DND-41 (cell line): ENCODE data around the gene RBKS.

Experiments
- ATAC-seq: fragments of 200-7000 bp; cut with Tn5 transposase; 3 replicates; pipeline ENCODE4 v1.9.1; 2021; ENCODE audit warnings: low read depth; ENCODE audit not compliant: insufficient read depth
- DNase-seq: peaks from one replicate; pipeline ENCODE4 v3.0.0-alpha.2; 2020
- H2AFZ ChIP-seq: 2 replicates; pipeline ENCODE4 v1.6.0; 2012; ENCODE audit warnings: low read depth, low read length
- H3K27ac ChIP-seq: 2 replicates; pipeline ENCODE4 v1.5.1; 2012; ENCODE audit warnings: low read length, inconsistent platforms
- H3K27me3 ChIP-seq: fragments of 200-600 bp; sonication (generic); 2 replicates; pipeline ENCODE4 v1.6.0; 2012; ENCODE audit warnings: low read length, mild to moderate bottlenecking, inconsistent platforms; ENCODE audit not compliant: insufficient read depth, poor library complexity
- H3K36me3 ChIP-seq: 2 replicates; pipeline ENCODE4 v1.5.1; 2012; ENCODE audit warnings: low read length, inconsistent platforms; ENCODE audit not compliant: insufficient read depth
- H3K4me1 ChIP-seq: 2 replicates; pipeline ENCODE4 v1.5.1; 2012; ENCODE audit warnings: mild to moderate bottlenecking, low read length; ENCODE audit not compliant: insufficient read depth
- H3K4me2 ChIP-seq: 2 replicates; pipeline ENCODE4 v1.6.0; 2012; ENCODE audit warnings: mild to moderate bottlenecking, moderate library complexity, low read length, inconsistent platforms; ENCODE audit not compliant: insufficient read depth
- H3K4me3 ChIP-seq, 2 experiments: fragments of 200-600 bp in 1 of 2; shearing (Covaris generic) in 1 of 2; 2 replicates each; pipeline ENCODE4 v1.5.1; 2012 to 2016; ENCODE audit warnings: inconsistent platforms in 2 of 2, low read length in 2 of 2, mild to moderate bottlenecking in 2 of 2, low read depth in 1 of 2, moderate library complexity in 1 of 2
- H3K79me2 ChIP-seq: 2 replicates; pipeline ENCODE4 v1.6.0; 2012; ENCODE audit warnings: low read length, inconsistent platforms; ENCODE audit not compliant: insufficient read depth
- H3K9ac ChIP-seq: 2 replicates; pipeline ENCODE4 v1.6.0; 2012; ENCODE audit warnings: low read depth, mild to moderate bottlenecking, inconsistent platforms, low read length, moderate library complexity
- H3K9me3 ChIP-seq: 2 replicates; pipeline ENCODE4 v1.5.1; 2012; ENCODE audit warnings: low read length, moderate library complexity, mild to moderate bottlenecking, inconsistent platforms; ENCODE audit not compliant: insufficient read depth, severe bottlenecking
- H4K20me1 ChIP-seq: 2 replicates; pipeline ENCODE4 v1.6.0; 2012; ENCODE audit warnings: low read length; ENCODE audit not compliant: insufficient read depth
- EZH2 ChIP-seq: IDR thresholded peaks from 3 replicates; pipeline ENCODE4 v1.6.1; 2012; ENCODE audit warnings: borderline replicate concordance, low read depth, mild to moderate bottlenecking, moderate library complexity, low read length, inconsistent platforms; ENCODE audit not compliant: severe bottlenecking
- TF ChIP-seq, protein P1 (sequence below): IDR thresholded peaks from 2 replicates; pipeline ENCODE4 v1.5.1; 2012; ENCODE audit warnings: borderline replicate concordance, low read length, moderate library complexity, mild to moderate bottlenecking; ENCODE audit not compliant: poor library complexity, severe bottlenecking; ENCODE audit errors: extremely low read depth

The RBKS gene

DNA sequence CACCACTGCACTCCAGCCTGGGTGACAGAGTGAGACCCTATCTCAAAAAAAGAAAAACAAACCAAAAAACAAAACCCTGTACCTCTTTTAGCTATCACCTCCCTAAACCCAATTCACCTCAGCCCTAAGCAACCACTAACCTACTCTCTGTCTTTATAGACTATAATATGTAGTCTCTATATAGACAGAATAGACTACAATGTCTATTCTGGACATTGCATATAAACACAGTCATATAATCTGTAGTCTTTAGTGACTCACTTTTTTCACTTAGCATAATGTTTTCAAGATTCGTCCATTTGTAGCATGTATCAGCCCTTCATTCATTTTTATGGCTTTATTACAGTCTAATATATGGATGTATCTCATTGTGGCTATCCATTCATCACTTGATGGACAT lies 155.9 kb downstream of the RBKS start:
- no peaks in the 10 kb centered on the region for H3K36me3 ChIP-seq
- H3K9me3 ChIP-seq: no peaks in the 10 kb centered on the region
- no peak for ATAC-seq
- H3K27me3 ChIP-seq: no peaks in the 10 kb centered on the region
- H3K27ac ChIP-seq: no peak overlapping the region
- no peak for TF ChIP-seq EZH2
- TF ChIP-seq, protein P1, sequence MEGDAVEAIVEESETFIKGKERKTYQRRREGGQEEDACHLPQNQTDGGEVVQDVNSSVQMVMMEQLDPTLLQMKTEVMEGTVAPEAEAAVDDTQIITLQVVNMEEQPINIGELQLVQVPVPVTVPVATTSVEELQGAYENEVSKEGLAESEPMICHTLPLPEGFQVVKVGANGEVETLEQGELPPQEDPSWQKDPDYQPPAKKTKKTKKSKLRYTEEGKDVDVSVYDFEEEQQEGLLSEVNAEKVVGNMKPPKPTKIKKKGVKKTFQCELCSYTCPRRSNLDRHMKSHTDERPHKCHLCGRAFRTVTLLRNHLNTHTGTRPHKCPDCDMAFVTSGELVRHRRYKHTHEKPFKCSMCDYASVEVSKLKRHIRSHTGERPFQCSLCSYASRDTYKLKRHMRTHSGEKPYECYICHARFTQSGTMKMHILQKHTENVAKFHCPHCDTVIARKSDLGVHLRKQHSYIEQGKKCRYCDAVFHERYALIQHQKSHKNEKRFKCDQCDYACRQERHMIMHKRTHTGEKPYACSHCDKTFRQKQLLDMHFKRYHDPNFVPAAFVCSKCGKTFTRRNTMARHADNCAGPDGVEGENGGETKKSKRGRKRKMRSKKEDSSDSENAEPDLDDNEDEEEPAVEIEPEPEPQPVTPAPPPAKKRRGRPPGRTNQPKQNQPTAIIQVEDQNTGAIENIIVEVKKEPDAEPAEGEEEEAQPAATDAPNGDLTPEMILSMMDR: no peak
- DNase-seq: no peak
- no peaks in the 10 kb centered on the region for H4K20me1 ChIP-seq
- no peak overlapping the region for H3K9ac ChIP-seq
- no peaks in the 10 kb centered on the region for H3K79me2 ChIP-seq
- no peak overlapping the region for H2AFZ ChIP-seq
- no peak overlapping the region for H3K4me3 ChIP-seq
- H3K4me1 ChIP-seq: no peaks in the 10 kb centered on the region
- no peak overlapping the region for H3K4me2 ChIP-seq
